ENCODE measurements around the gene IRX4. TPM values are rescaled to one million over a fixed set of nuclear protein-coding genes. Genes with fewer than 3 reads are reported as not detected.

The IRX4 gene
- total and polyA plus RNA-seq, 4 donors: not detected

DNA sequence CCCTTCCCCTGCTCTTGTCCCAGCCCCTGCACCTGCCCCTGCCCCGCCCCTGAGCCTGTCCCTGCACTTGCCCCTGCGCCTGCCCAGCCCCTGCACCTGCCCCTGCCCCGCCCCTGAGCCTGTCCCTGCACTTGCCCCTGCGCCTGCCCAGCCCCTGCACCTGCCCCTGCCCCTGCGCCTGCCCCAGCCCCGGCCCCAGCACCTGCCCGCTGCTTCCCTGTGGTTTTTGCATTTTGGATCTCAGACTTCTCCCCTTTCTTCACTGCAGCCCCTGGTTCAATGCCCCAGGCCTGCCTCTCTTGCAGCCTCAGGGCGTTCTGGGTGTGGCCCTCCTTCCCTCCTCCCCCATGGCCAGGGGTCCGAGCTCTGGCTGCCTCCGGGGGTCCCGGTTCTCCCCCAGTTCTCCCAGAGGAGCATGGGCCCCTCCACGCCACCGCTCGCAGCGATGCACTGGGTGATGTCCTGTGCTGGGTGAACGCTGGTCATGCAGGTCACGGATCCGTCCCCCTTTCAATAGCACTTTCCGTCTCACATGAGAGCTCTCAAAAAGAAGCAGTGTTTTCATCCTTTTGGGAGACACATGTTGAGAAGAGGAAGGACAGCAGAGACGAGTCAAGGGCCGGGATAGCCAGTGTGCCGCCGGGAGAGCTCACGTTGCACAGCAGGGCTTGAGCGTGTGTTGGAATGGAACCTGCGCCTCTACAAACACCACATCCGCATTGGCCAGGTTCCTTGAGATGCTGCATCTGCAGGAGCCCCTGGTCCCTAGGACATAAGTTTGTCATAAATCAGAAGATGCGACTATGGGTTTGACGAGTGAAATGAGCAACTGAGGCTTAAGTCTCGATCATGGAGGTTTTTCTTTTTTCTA lies 44.0 kb upstream of the IRX4 start:
- 73% methylated on average over 30 of the region's 30 CpGs for WGBS
- H3K27ac ChIP-seq (ENCODE audit: low read depth in 1 of 2, low read length in 2 of 2): no peak overlapping the region
- H3K36me3 ChIP-seq (ENCODE audit: control insufficient read depth in 4 of 4, insufficient read depth in 3 of 4, low read depth in 1 of 4, low read length in 3 of 4): no peaks in the 10 kb centered on the region
- TF ChIP-seq SP1 (IDR thresholded peaks at IDR 0.05): no peak
- no peak for TF ChIP-seq HNF4G (IDR thresholded peaks at IDR 0.05)
- TF ChIP-seq TAF1 (conservative IDR thresholded peaks at IDR 0.05): no peak
- no peak for TF ChIP-seq HNF4A (conservative IDR thresholded peaks at IDR 0.05)
- no peak for TF ChIP-seq CTCF (IDR thresholded peaks at IDR 0.05; ENCODE audit: low read depth, low read length, missing input control)
- no peak for TF ChIP-seq YY1 (IDR thresholded peaks at IDR 0.05)
- TF ChIP-seq FOXA1 (IDR thresholded peaks at IDR 0.05): no peak
- no peak for TF ChIP-seq GABPA (IDR thresholded peaks at IDR 0.05 in 1 of 2, conservative IDR thresholded peaks at IDR 0.05 in 1 of 2)
- no peak for TF ChIP-seq MAX (IDR thresholded peaks at IDR 0.05)
- no peak for TF ChIP-seq EGR1 (IDR thresholded peaks at IDR 0.05; ENCODE audit: low read depth in 2 of 2)
- TF ChIP-seq RXRA (IDR thresholded peaks at IDR 0.05): no peak
- TF ChIP-seq FOXA2 (IDR thresholded peaks at IDR 0.05): no peak
- no peak overlapping the region for H3K4me3 ChIP-seq (ENCODE audit: low read depth in 1 of 3, low read length in 3 of 3)
- H3K9me3 ChIP-seq (ENCODE audit: control insufficient read depth in 4 of 4, low read length in 3 of 4): no peaks in the 10 kb centered on the region
- H3K4me1 ChIP-seq (ENCODE audit: control insufficient read depth in 4 of 4, insufficient read depth in 4 of 4, low read length in 3 of 4): no peaks in the 10 kb centered on the region
- H3K27me3 ChIP-seq (ENCODE audit: control insufficient read depth in 4 of 4, insufficient read depth in 4 of 4, low read length in 3 of 4): peaks cover 0 to 12% (median 6%) of the 10 kb centered on the region in 4 donors
- H3K9ac ChIP-seq (ENCODE audit: low read depth in 1 of 2, low read length in 2 of 2): no peak overlapping the region
- DNase-seq (ENCODE audit: low spot score): no peak

GRCh38 chr5:1926071-1926440 lies 43.3 kb upstream of the IRX4 start:
- 67% methylated on average over 5 of the region's 5 CpGs for WGBS
- Histone ChIP-seq H3K4me3 (ENCODE audit: low read depth in 1 of 3, low read length in 3 of 3) (no peak overlapping the region), H3K27me3 (ENCODE audit: control insufficient read depth in 4 of 4, insufficient read depth in 4 of 4, low read length in 3 of 4) (peaks cover 0 to 12% (median 6%) of the 10 kb centered on the region in 4 donors), H3K9ac (ENCODE audit: low read depth in 1 of 2, low read length in 2 of 2) (no peak overlapping the region), H3K4me1 (ENCODE audit: control insufficient read depth in 4 of 4, insufficient read depth in 4 of 4, low read length in 3 of 4) (no peaks in the 10 kb centered on the region), H3K9me3 (ENCODE audit: control insufficient read depth in 4 of 4, low read length in 3 of 4) (no peaks in the 10 kb centered on the region), H3K36me3 (ENCODE audit: control insufficient read depth in 4 of 4, insufficient read depth in 3 of 4, low read depth in 1 of 4, low read length in 3 of 4) (no peaks in the 10 kb centered on the region), H3K27ac (ENCODE audit: low read depth in 1 of 2, low read length in 2 of 2) (no peak overlapping the region)
- DNase-seq (ENCODE audit: low spot score): no peak
- TF ChIP-seq MAX (IDR thresholded peaks at IDR 0.05) (no peak), FOXA1 (IDR thresholded peaks at IDR 0.05) (no peak)

- no peak overlapping the region for H3K27ac ChIP-seq (ENCODE audit: low read depth in 1 of 2, low read length in 2 of 2)
- no peaks in the 10 kb centered on the region for H3K36me3 ChIP-seq (ENCODE audit: control insufficient read depth in 4 of 4, insufficient read depth in 3 of 4, low read depth in 1 of 4, low read length in 3 of 4)
- peaks cover 0 to 12% (median 3%) of the 10 kb centered on the region in 4 donors for H3K27me3 ChIP-seq (ENCODE audit: control insufficient read depth in 4 of 4, insufficient read depth in 4 of 4, low read length in 3 of 4)
- no peaks in the 10 kb centered on the region for H3K9me3 ChIP-seq (ENCODE audit: control insufficient read depth in 4 of 4, low read length in 3 of 4)
- H3K9ac ChIP-seq (ENCODE audit: low read depth in 1 of 2, low read length in 2 of 2): no peak overlapping the region
- 71% methylated on average over 25 of the region's 25 CpGs for WGBS
- DNase-seq (ENCODE audit: low spot score): no peak
- H3K4me1 ChIP-seq (ENCODE audit: control insufficient read depth in 4 of 4, insufficient read depth in 4 of 4, low read length in 3 of 4): no peaks in the 10 kb centered on the region
- no peak overlapping the region for H3K4me3 ChIP-seq (ENCODE audit: low read depth in 1 of 3, low read length in 3 of 3)
- no peak for TF ChIP-seq EGR1 (IDR thresholded peaks at IDR 0.05; ENCODE audit: low read depth in 2 of 2)
- no peak for TF ChIP-seq FOXA2 (IDR thresholded peaks at IDR 0.05)
- no peak for TF ChIP-seq MAX (IDR thresholded peaks at IDR 0.05)
- TF ChIP-seq ZBTB33 (IDR thresholded peaks at IDR 0.05): no peak
- no peak for TF ChIP-seq SP1 (IDR thresholded peaks at IDR 0.05)
- TF ChIP-seq JUND (IDR thresholded peaks at IDR 0.05): no peak
- TF ChIP-seq, protein P1, sequence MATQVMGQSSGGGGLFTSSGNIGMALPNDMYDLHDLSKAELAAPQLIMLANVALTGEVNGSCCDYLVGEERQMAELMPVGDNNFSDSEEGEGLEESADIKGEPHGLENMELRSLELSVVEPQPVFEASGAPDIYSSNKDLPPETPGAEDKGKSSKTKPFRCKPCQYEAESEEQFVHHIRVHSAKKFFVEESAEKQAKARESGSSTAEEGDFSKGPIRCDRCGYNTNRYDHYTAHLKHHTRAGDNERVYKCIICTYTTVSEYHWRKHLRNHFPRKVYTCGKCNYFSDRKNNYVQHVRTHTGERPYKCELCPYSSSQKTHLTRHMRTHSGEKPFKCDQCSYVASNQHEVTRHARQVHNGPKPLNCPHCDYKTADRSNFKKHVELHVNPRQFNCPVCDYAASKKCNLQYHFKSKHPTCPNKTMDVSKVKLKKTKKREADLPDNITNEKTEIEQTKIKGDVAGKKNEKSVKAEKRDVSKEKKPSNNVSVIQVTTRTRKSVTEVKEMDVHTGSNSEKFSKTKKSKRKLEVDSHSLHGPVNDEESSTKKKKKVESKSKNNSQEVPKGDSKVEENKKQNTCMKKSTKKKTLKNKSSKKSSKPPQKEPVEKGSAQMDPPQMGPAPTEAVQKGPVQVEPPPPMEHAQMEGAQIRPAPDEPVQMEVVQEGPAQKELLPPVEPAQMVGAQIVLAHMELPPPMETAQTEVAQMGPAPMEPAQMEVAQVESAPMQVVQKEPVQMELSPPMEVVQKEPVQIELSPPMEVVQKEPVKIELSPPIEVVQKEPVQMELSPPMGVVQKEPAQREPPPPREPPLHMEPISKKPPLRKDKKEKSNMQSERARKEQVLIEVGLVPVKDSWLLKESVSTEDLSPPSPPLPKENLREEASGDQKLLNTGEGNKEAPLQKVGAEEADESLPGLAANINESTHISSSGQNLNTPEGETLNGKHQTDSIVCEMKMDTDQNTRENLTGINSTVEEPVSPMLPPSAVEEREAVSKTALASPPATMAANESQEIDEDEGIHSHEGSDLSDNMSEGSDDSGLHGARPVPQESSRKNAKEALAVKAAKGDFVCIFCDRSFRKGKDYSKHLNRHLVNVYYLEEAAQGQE (IDR thresholded peaks at IDR 0.05): no peak
- TF ChIP-seq, protein P2, sequence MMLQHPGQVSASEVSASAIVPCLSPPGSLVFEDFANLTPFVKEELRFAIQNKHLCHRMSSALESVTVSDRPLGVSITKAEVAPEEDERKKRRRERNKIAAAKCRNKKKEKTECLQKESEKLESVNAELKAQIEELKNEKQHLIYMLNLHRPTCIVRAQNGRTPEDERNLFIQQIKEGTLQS (IDR thresholded peaks at IDR 0.05): no peak
Observed at GRCh38 chr5:1925111-1926070, 42.7 kb upstream of the IRX4 start.
